GM23248 (cell line): Measurements from ENCODE around the gene CHST7. TPM values are rescaled to one million over a fixed set of nuclear protein-coding genes. Genes with fewer than 3 reads are reported as not detected.

ENCODE experiments used
- DNase-seq: peaks from one replicate; pipeline ENCODE4 v3.0.0-alpha.2; 2015
- H2AFZ ChIP-seq: fragments of 200-600 bp; sonication (generic); 2 replicates; pipeline ENCODE4 v1.6.1; 2016; ENCODE audit warnings: antibody characterized with exemption
- H3F3A ChIP-seq: fragments of 200-600 bp; sonication (generic); 2 replicates; pipeline ENCODE4 v1.6.1; 2016; ENCODE audit warnings: mild to moderate bottlenecking, antibody characterized with exemption, mixed run types; ENCODE audit not compliant: insufficient read depth
- H3K27ac ChIP-seq: fragments of 200-600 bp; sonication (generic); 2 replicates; pipeline ENCODE4 v1.5.1; 2016; ENCODE audit warnings: mild to moderate bottlenecking
- H3K27me3 ChIP-seq: fragments of 200-600 bp; sonication (generic); replicated peaks from 2 replicates; pipeline ENCODE4 v1.6.1; 2016; ENCODE audit warnings: mild to moderate bottlenecking; ENCODE audit not compliant: insufficient read depth
- H3K36me3 ChIP-seq: fragments of 200-600 bp; sonication (generic); 2 replicates; pipeline ENCODE4 v1.6.1; 2016; ENCODE audit warnings: low read depth, mild to moderate bottlenecking
- H3K4me1 ChIP-seq: fragments of 200-600 bp; sonication (generic); 2 replicates; pipeline ENCODE4 v1.6.1; 2016; ENCODE audit warnings: mild to moderate bottlenecking; ENCODE audit not compliant: insufficient read depth
- H3K4me2 ChIP-seq: fragments of 200-600 bp; sonication (generic); one replicate; pipeline ENCODE4 v1.6.1; 2016; ENCODE audit warnings: mild to moderate bottlenecking; ENCODE audit not compliant: unreplicated experiment
- H3K4me3 ChIP-seq: fragments of 200-600 bp; sonication (generic); 2 replicates; pipeline ENCODE4 v1.5.1; 2016; ENCODE audit warnings: mild to moderate bottlenecking
- H3K79me2 ChIP-seq: fragments of 200-600 bp; sonication (generic); 2 replicates; pipeline ENCODE4 v1.6.1; 2016; ENCODE audit warnings: mild to moderate bottlenecking; ENCODE audit not compliant: insufficient read depth
- H3K9ac ChIP-seq: fragments of 200-600 bp; sonication (generic); 2 replicates; pipeline ENCODE4 v1.6.1; 2016; ENCODE audit warnings: mild to moderate bottlenecking
- H3K9me2 ChIP-seq: fragments of 200-600 bp; sonication (generic); 2 replicates; pipeline ENCODE4 v1.6.1; 2016; ENCODE audit warnings: mixed run types, mild to moderate bottlenecking, moderate library complexity; ENCODE audit not compliant: insufficient read depth
- H3K9me3 ChIP-seq: fragments of 200-600 bp; sonication (generic); one replicate; pipeline ENCODE4 v1.6.1; 2017; ENCODE audit warnings: low read depth
- H4K20me1 ChIP-seq: fragments of 200-600 bp; sonication (generic); 2 replicates; pipeline ENCODE4 v1.6.0; 2016; ENCODE audit not compliant: insufficient read depth
- EZH2 ChIP-seq: fragments of 200-600 bp; sonication (generic); IDR thresholded peaks from 2 replicates; pipeline ENCODE4 v1.6.1; 2018; ENCODE audit warnings: antibody characterized with exemption, mild to moderate bottlenecking; ENCODE audit not compliant: insufficient read depth, poor library complexity, severe bottlenecking
- EZH2phosphoT487 ChIP-seq: fragments of 200-600 bp; sonication (generic); IDR thresholded peaks from 2 replicates; pipeline ENCODE4 v1.6.1; 2018; ENCODE audit warnings: antibody characterized with exemption, moderate library complexity, mild to moderate bottlenecking, low read depth; ENCODE audit not compliant: insufficient read depth
- WGBS, 2 experiments: methylation state at CpG; one replicate each; pipeline ENCODE4 v1.1.6; 2015 to 2017; ENCODE audit warnings: low lambda C conversion rate in 2 of 2, low coverage in 1 of 2; ENCODE audit errors: missing lambda C conversion rate in 2 of 2; 5-methylcytosine and 5-hydroxymethylcytosine counted together
- in situ Hi-C: fragments of 300-500 bp; cut with MboI; formaldehyde crosslinking; loops from 2 replicates; pipeline ENCODE4 v1.15.0; 2020
- polyA plus RNA-seq: library from polyadenylated mRNA; unstranded; fragments of >200 nt; fragmentation: Nextera tagmentation; extraction: Ambion mirVana; gene quantifications from 2 replicates; pipeline ENCODE4 v1.2.1, GENCODE V29; 2016
- total RNA-seq: library from RNA; depleted of rRNA; stranded (reverse); fragments of >200 nt; shearing (Covaris generic); gene quantifications from 2 replicates; pipeline ENCODE4 v1.2.3, GENCODE V29; 2014

The CHST7 gene
- total and polyA plus RNA-seq, 2 experiments from 2014 or later, result 9.3 to 17.5 TPM

DNA sequence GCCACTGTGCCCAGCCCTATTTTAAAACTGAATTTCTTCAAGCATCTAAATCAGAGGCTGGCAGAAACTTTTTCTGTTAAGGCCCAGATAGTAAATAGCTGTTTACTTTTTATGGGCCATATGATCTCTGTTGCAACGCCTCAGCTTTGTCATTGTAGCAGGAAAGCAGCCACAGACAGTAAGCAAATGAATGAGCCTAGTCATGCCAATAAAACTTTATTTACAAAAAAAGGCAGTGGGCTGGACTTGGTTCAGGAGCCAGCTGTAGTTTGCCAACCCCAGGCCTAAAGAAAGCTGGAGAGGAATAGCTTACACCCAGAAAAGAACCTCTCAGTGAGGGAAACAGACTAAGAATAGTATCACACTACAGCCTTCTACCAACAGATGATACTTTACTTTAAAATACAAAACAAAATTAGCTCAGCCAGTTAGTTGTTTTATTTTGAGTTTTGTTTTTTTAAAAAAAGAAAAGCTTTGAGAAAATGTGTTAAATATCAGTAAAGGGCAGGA, 25.5 kb downstream of the CHST7 start:
- no peak for TF ChIP-seq EZH2
- TF ChIP-seq EZH2phosphoT487, result no peak
- Histone ChIP-seq H3F3A (no peaks in the 10 kb centered on the region), H4K20me1 (no peaks in the 10 kb centered on the region), H3K4me2 (no peak overlapping the region), H3K4me3 (no peak overlapping the region), H2AFZ (no peak overlapping the region), H3K36me3 (no peaks in the 10 kb centered on the region; the same call in 1 of the 2 replicates), H3K4me1 (no peaks in the 10 kb centered on the region), H3K27ac (no peak overlapping the region), H3K9me2 (no peaks in the 10 kb centered on the region), H3K27me3 (no peaks in the 10 kb centered on the region), H3K9ac (no peak overlapping the region), H3K9me3 (no peaks in the 10 kb centered on the region), H3K79me2 (peaks cover 7% of the 10 kb centered on the region)
- DNase-seq, result peak; percentile 15
- WGBS, 2 experiments, result 0% methylated on average over 1 of the region's 1 CpG; no CpG with 5 or more reads in 1 of the 2 experiments
- in situ Hi-C loops, result no loop called here

DNA sequence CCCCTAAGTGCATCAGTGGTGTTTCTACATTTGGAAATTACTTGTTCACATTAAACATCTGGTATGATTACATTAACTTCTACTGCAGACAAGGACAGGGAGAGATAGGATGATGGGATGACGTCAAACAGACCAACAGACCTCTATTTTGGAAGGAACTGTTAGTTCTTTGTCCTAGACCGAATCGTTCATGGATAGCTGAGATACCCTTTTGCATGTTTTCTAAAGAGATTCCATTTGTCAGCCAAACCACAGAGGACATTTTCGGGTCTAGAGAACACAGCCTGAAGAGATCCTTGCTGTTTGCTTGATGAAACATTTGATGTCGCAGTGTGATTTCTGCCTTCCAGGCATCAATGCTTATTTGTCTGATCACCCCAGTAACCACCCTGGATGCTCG, 27.7 kb downstream of the CHST7 start:
- no peak for TF ChIP-seq EZH2
- no peak for TF ChIP-seq EZH2phosphoT487
- Histone ChIP-seq H3F3A (no peaks in the 10 kb centered on the region), H3K9me2 (no peaks in the 10 kb centered on the region), H3K9me3 (no peaks in the 10 kb centered on the region), H3K27me3 (no peaks in the 10 kb centered on the region), H3K4me2 (no peak overlapping the region), H3K79me2 (no peaks in the 10 kb centered on the region; the same call in 1 of the 2 replicates), H3K4me3 (no peak overlapping the region), H4K20me1 (no peaks in the 10 kb centered on the region), H3K9ac (no peak overlapping the region), H3K27ac (no peak overlapping the region), H3K36me3 (no peaks in the 10 kb centered on the region; the same call in 1 of the 2 replicates), H3K4me1 (no peaks in the 10 kb centered on the region), H2AFZ (no peak overlapping the region)
- 44 to 50% methylated on average over 6 of the region's 6 CpGs for WGBS, 2 experiments
- in situ Hi-C loops, result no loop called here
- DNase-seq, result no peak

DNA sequence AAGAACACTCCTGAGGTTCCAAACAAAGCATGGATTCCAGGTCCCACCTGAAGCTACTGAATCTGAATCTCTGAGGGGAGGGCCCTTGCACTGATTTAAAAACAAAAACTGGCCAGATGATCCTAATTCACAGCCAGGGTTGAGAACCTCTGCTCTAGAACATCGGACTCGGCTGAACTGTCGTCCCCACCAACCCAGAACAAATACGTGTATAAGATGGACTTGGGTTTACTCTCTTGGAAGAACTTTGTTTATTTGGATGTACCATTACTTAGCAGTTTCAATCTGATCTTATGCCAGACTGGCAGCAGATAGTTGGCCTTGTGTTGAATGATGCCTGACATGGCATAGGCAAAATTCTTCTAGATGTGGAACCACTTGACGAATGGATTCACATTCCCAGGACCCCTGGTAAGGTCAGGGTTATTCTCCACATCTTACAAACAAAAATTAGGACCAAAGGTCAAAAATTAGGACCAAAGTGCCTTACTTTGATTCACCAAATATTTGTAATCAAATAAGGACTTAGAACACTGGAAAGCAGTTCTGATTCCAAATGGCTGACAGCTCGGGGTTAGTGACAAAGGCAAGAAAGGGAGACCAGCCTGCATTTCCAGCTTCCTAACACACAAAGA, 29.0 kb downstream of the CHST7 start:
- 100% methylated on average over 6 of the region's 6 CpGs for WGBS, 2 experiments
- no peak overlapping the region for H3K4me3 ChIP-seq
- H3K4me2 ChIP-seq, result no peak overlapping the region
- H3K9ac ChIP-seq, result no peak overlapping the region
- H2AFZ ChIP-seq, result no peak overlapping the region
- no peaks in the 10 kb centered on the region; the same call in 1 of the 2 replicates for H3K36me3 ChIP-seq
- H4K20me1 ChIP-seq, result no peaks in the 10 kb centered on the region
- in situ Hi-C loops, result no loop called here
- H3F3A ChIP-seq, result no peaks in the 10 kb centered on the region
- H3K4me1 ChIP-seq, result no peaks in the 10 kb centered on the region
- TF ChIP-seq EZH2phosphoT487 (no peak), EZH2 (no peak)
- no peak for DNase-seq
- no peak overlapping the region for H3K27ac ChIP-seq
- H3K79me2 ChIP-seq, result no peaks in the 10 kb centered on the region
- no peaks in the 10 kb centered on the region for H3K27me3 ChIP-seq
- no peaks in the 10 kb centered on the region for H3K9me3 ChIP-seq
- H3K9me2 ChIP-seq, result no peaks in the 10 kb centered on the region

DNA sequence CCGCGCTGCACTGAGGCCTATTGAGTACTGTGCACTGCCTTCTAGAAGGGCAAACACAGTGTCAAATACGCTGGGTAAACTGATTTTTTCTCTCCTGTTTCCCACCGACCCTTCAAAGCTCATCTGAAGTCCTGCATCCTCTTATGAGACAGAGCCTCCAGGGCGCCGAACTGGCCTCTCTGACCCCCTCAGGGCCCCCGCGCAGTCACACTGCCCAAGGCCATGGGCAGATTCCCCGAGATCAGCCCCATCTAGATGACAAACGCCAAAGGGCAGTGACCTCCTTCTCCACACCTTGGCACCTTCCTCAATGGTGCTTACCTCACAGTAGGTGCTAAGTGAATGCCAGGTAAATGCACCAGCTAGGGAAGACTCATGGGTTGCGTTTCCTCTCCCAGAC, 34.4 kb downstream of the CHST7 start:
- H3K9ac ChIP-seq, result no peak overlapping the region
- H3K27ac ChIP-seq, result no peak overlapping the region
- TF ChIP-seq EZH2phosphoT487, result no peak
- H3K9me3 ChIP-seq, result no peaks in the 10 kb centered on the region
- no peak overlapping the region for H3K4me2 ChIP-seq
- H3K79me2 ChIP-seq, result no peaks in the 10 kb centered on the region
- DNase-seq, result no peak
- 73 to 81% methylated on average over 8 to 10 of the region's 11 CpGs for WGBS, 2 experiments
- H4K20me1 ChIP-seq, result no peaks in the 10 kb centered on the region
- H3K27me3 ChIP-seq, result no peaks in the 10 kb centered on the region
- in situ Hi-C loops, result no loop called here
- no peaks in the 10 kb centered on the region for H3K4me1 ChIP-seq
- H3K4me3 ChIP-seq, result no peak overlapping the region
- H3F3A ChIP-seq, result no peaks in the 10 kb centered on the region
- no peaks in the 10 kb centered on the region for H3K36me3 ChIP-seq
- no peak overlapping the region for H2AFZ ChIP-seq
- H3K9me2 ChIP-seq, result no peaks in the 10 kb centered on the region
